ENCODE measurements around the gene ZNF416.

ZNF416 gene

DNA sequence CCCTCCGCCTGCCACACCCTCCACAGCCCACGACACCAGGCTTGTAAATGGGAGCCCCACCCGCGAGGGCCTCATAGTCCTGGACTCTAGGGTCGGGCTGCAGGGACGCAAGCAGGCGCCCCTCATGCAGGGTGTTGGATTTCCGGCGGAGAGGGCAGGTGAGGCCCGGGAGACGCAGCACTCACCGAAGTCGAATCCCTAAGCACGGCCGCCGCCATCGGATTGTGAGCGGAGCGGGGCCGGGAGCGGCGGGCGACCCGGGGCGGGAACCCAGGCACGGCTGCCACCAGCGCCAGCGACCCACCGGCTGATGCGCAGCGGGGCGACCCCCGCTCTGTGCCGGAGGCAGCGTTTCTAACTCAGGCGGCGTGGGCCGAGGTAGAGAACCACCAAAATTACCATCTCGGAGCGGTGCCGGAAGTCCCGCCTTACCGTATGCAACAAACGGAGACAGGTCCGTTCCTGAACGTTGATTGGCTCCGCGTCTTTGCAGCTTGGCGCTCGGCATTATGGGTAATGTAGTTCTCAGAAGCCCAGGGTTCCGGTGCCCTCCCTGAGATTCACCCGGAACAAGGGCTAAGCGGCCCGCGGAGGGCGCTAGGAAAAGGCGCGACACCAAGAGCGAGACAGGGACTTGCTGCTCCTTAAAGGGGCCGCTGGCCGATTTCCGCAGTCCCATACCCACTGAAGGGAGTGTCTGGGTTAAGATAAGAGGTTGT lies at the start of gene ZNF416:
Gene ZNF416, minus strand, starts transcription at position 425 of the 719 bp plus-strand sequence. Its CDS starts 207 bp downstream, at position 218.
- peak within 1 kb of the TSS; percentile 99 for H3K4me3 ChIP-seq (ENCODE audit: low read depth, low read length)
- H3K79me2 ChIP-seq = peaks cover 18% of the 10 kb centered on the region
- peak within 1 kb of the TSS; percentile 90 for H3K4me2 ChIP-seq (ENCODE audit: low read length)
- TF ChIP-seq, protein P1, sequence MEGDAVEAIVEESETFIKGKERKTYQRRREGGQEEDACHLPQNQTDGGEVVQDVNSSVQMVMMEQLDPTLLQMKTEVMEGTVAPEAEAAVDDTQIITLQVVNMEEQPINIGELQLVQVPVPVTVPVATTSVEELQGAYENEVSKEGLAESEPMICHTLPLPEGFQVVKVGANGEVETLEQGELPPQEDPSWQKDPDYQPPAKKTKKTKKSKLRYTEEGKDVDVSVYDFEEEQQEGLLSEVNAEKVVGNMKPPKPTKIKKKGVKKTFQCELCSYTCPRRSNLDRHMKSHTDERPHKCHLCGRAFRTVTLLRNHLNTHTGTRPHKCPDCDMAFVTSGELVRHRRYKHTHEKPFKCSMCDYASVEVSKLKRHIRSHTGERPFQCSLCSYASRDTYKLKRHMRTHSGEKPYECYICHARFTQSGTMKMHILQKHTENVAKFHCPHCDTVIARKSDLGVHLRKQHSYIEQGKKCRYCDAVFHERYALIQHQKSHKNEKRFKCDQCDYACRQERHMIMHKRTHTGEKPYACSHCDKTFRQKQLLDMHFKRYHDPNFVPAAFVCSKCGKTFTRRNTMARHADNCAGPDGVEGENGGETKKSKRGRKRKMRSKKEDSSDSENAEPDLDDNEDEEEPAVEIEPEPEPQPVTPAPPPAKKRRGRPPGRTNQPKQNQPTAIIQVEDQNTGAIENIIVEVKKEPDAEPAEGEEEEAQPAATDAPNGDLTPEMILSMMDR (IDR thresholded peaks at IDR 0.05) = peak; percentile 20
- peaks cover 4% of the 10 kb centered on the region for H3K36me3 ChIP-seq (ENCODE audit: control insufficient read depth, insufficient read depth, low read length)
- no peaks in the 10 kb centered on the region for H3K27me3 ChIP-seq (ENCODE audit: control insufficient read depth, insufficient read depth, low read length)
- peaks cover 12% of the 10 kb centered on the region for H3K4me1 ChIP-seq
- H3K9me3 ChIP-seq (ENCODE audit: control insufficient read depth, low read length) = peaks cover 4% of the 10 kb centered on the region
- H3K27ac ChIP-seq = peak within 1 kb of the TSS; percentile 34
- H2AFZ ChIP-seq = peak within 1 kb of the TSS; percentile 96
- peak within 1 kb of the TSS; percentile 74 for H3K9ac ChIP-seq

- TF ChIP-seq, protein P1 (IDR thresholded peaks at IDR 0.05) = no peak
- Histone ChIP-seq H3K79me2 (no peaks in the 10 kb centered on the region), H3K4me3 (ENCODE audit: low read depth, low read length) (no peak overlapping the region), H3K9ac (no peak overlapping the region), H2AFZ (no peak overlapping the region), H3K27me3 (ENCODE audit: control insufficient read depth, insufficient read depth, low read length) (no peaks in the 10 kb centered on the region), H3K4me1 (no peaks in the 10 kb centered on the region), H3K36me3 (ENCODE audit: control insufficient read depth, insufficient read depth, low read length) (peaks cover 13% of the 10 kb centered on the region), H3K27ac (no peak overlapping the region), H3K9me3 (ENCODE audit: control insufficient read depth, low read length) (peaks cover 14% of the 10 kb centered on the region), H3K4me2 (ENCODE audit: low read length) (no peak overlapping the region)
These were observed 44.4 kb upstream of the ZNF416 start for GRCh38 chr19:57623091-57623490.

GRCh38 chr19:57620673-57621348 lies 42.1 kb upstream of the ZNF416 start:
- TF ChIP-seq, protein P1 (IDR thresholded peaks at IDR 0.05) = no peak
- Histone ChIP-seq H3K27me3 (ENCODE audit: control insufficient read depth, insufficient read depth, low read length) (no peaks in the 10 kb centered on the region), H3K4me1 (no peaks in the 10 kb centered on the region), H3K27ac (no peak overlapping the region), H3K79me2 (peaks cover 16% of the 10 kb centered on the region), H3K36me3 (ENCODE audit: control insufficient read depth, insufficient read depth, low read length) (peaks cover 13% of the 10 kb centered on the region), H3K9me3 (ENCODE audit: control insufficient read depth, low read length) (peaks cover 14% of the 10 kb centered on the region), H3K4me3 (ENCODE audit: low read depth, low read length) (no peak overlapping the region), H3K9ac (no peak overlapping the region), H3K4me2 (ENCODE audit: low read length) (no peak overlapping the region), H2AFZ (no peak overlapping the region)

DNA sequence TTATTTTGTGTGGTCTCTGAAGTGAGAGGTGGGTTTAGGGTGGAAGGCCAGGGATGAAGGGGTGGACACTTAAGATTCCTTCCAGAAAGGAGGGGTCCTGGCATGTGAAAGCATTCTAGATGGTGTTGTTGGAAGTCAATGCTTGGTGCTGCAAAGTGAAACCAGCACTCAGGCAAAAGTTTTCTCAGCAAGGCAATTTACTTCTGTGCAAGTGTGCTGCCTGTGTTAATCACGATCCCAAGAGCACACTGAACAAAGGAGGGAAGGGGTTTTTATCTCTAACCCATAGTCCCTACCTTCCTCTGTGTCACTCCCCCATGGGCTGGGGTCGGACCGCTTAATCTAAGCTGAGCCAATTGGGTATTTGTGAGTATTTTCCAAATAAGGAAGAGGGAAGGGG lies 36.6 kb upstream of the ZNF416 start:
- peak overlapping the region; percentile 86 for H3K4me2 ChIP-seq (ENCODE audit: low read length)
- H3K4me3 ChIP-seq (ENCODE audit: low read depth, low read length) = peak overlapping the region; percentile 89
- no peaks in the 10 kb centered on the region for H3K4me1 ChIP-seq
- no peaks in the 10 kb centered on the region for H3K27me3 ChIP-seq (ENCODE audit: control insufficient read depth, insufficient read depth, low read length)
- peaks cover 3% of the 10 kb centered on the region for H3K36me3 ChIP-seq (ENCODE audit: control insufficient read depth, insufficient read depth, low read length)
- H2AFZ ChIP-seq = no peak overlapping the region
- no peak overlapping the region for H3K9ac ChIP-seq
- no peak overlapping the region for H3K27ac ChIP-seq
- peaks cover 39% of the 10 kb centered on the region for H3K79me2 ChIP-seq
- TF ChIP-seq, protein P1 (IDR thresholded peaks at IDR 0.05) = no peak
- H3K9me3 ChIP-seq (ENCODE audit: control insufficient read depth, low read length) = peaks cover 6% of the 10 kb centered on the region
